Left lung (tissue), 10 donors: ENCODE results near the gene TAS1R1. TPM values are rescaled to one million over a fixed set of nuclear protein-coding genes. Genes with fewer than 3 reads are reported as not detected.

Experiments
- ATAC-seq: fragments of 200-7000 bp; cut with Tn5 transposase; one replicate; pipeline ENCODE4 v1.9.1; 2020; ENCODE audit warnings: moderate library complexity
- DNase-seq, 4 donors: peaks; one replicate each; pipeline ENCODE4 v3.0.0-alpha.2; 2013 to 2020
- H3K27ac ChIP-seq, 2 donors: fragments of 200-600 bp; sonication (generic) in 1 of 2; one replicate each; pipeline versions ENCODE4 v1.5.0 to v1.8.0; 2020 to 2021
- H3K27me3 ChIP-seq, 2 donors: fragments of 200-600 bp; sonication (generic) in 1 of 2; one replicate each; pipeline versions ENCODE4 v1.5.0 to v1.8.0; 2020 to 2021
- H3K36me3 ChIP-seq, 2 donors: fragments of 200-600 bp; sonication (generic) in 1 of 2; one replicate each; pipeline versions ENCODE4 v1.5.0 to v1.8.0; 2020 to 2021
- H3K4me1 ChIP-seq, 2 donors: fragments of 200-600 bp; one replicate each; pipeline ENCODE4 v1.8.0; 2021
- H3K4me3 ChIP-seq, 2 donors: fragments of 200-600 bp; sonication (generic) in 1 of 2; one replicate each; pipeline versions ENCODE4 v1.5.0 to v1.8.0; 2020 to 2021; ENCODE audit warnings: mild to moderate bottlenecking in 1 of 2
- H3K9me3 ChIP-seq, 2 donors: fragments of 200-600 bp; sonication (generic) in 1 of 2; one replicate each; pipeline versions ENCODE4 v1.5.0 to v1.8.0; 2020 to 2021
- intact Hi-C, 2 donors: fragments of 100-400 bp; cut with DNase I; formaldehyde crosslinking; loops; one replicate each; pipeline versions ENCODE4 v1.11.2 to v1.14.2; 2022
- polyA plus RNA-seq, 6 donors: library from polyadenylated mRNA; unstranded; fragments of 120-200 nt; gene quantifications; one replicate each; pipeline ENCODE4 v1.2.1, GENCODE V29; 2013; ENCODE audit not compliant: insufficient read length in 6 of 6
- total RNA-seq, 2 donors: library from RNA; stranded (reverse); fragmentation: NEBNext Ultra II Directional; extraction: Animal tissue kit (Norgen Biotek cat#: 25700); gene quantifications; one replicate each; pipeline ENCODE4 v1.2.1, GENCODE V29; 2021
- TF ChIP-seq, protein P1 (sequence below), 2 donors: fragments of 200-600 bp; sonication (generic) in 1 of 2; IDR thresholded peaks; one replicate each; pipeline versions ENCODE4 v1.5.0 to v1.8.0; 2021; ENCODE audit warnings: antibody characterized with exemption in 2 of 2
- donor health status: DM: no; HTN: yes; CAD: no.
- donor health status: DM: no; HTN: no; CAD: no.

Gene TAS1R1
- total and polyA plus RNA-seq, 8 donors = 0.07 to 0.21 (median 0.18) TPM; not detected in 2

GRCh38 chr1:6577831-6578525, 22.9 kb downstream of the TAS1R1 start:
- ATAC-seq = no peak
- TF ChIP-seq, protein P1, sequence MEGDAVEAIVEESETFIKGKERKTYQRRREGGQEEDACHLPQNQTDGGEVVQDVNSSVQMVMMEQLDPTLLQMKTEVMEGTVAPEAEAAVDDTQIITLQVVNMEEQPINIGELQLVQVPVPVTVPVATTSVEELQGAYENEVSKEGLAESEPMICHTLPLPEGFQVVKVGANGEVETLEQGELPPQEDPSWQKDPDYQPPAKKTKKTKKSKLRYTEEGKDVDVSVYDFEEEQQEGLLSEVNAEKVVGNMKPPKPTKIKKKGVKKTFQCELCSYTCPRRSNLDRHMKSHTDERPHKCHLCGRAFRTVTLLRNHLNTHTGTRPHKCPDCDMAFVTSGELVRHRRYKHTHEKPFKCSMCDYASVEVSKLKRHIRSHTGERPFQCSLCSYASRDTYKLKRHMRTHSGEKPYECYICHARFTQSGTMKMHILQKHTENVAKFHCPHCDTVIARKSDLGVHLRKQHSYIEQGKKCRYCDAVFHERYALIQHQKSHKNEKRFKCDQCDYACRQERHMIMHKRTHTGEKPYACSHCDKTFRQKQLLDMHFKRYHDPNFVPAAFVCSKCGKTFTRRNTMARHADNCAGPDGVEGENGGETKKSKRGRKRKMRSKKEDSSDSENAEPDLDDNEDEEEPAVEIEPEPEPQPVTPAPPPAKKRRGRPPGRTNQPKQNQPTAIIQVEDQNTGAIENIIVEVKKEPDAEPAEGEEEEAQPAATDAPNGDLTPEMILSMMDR (IDR thresholded peaks at IDR 0.05) = no peak
- no peaks in the 10 kb centered on the region for H3K36me3 ChIP-seq
- intact Hi-C loops = no loop called here
- no peaks in the 10 kb centered on the region for H3K27me3 ChIP-seq
- peaks cover 11 to 32% of the 10 kb centered on the region in 2 donors for H3K4me1 ChIP-seq
- H3K9me3 ChIP-seq = no peaks in the 10 kb centered on the region
- no peak for DNase-seq
- H3K27ac ChIP-seq = no peak overlapping the region
- H3K4me3 ChIP-seq = no peak overlapping the region

GRCh38 chr1:6578624-6579373, 23.7 kb downstream of the TAS1R1 start:
- TF ChIP-seq, protein P1 (IDR thresholded peaks at IDR 0.05) = no peak
- no peaks in the 10 kb centered on the region for H3K36me3 ChIP-seq
- peak overlapping the region; percentile 88 to 96 for H3K27ac ChIP-seq
- ATAC-seq (no peak), DNase-seq (no peak)
- H3K4me3 ChIP-seq = peak overlapping the region in 1 of 2 donors; percentile 92
- peaks cover 11 to 35% of the 10 kb centered on the region in 2 donors for H3K4me1 ChIP-seq
- no peaks in the 10 kb centered on the region for H3K27me3 ChIP-seq
- H3K9me3 ChIP-seq = no peaks in the 10 kb centered on the region
- intact Hi-C loops = no loop called here

GRCh38 chr1:6579374-6580118, 24.4 kb downstream of the TAS1R1 start, which contains the start of gene ZBTB48:
Gene ZBTB48, plus strand, starts transcription at chr1:6579994. Its CDS starts 616 bp downstream, at chr1:6580610.
- peak; percentile 99 to 100 (median 100) for DNase-seq
- Histone ChIP-seq H3K27ac (peak within 1 kb of the TSS; percentile 88 to 96), H3K4me1 (peaks cover 11 to 43% of the 10 kb centered on the region in 2 donors), H3K9me3 (no peaks in the 10 kb centered on the region), H3K4me3 (peak within 1 kb of the TSS; percentile 88 to 92), H3K36me3 (peaks cover 0 to 5% of the 10 kb centered on the region in 2 donors), H3K27me3 (no peaks in the 10 kb centered on the region)
- TF ChIP-seq, protein P1 (IDR thresholded peaks at IDR 0.05) = no peak
- ATAC-seq = peak; percentile 98
- intact Hi-C loops = no loop called here

DNA sequence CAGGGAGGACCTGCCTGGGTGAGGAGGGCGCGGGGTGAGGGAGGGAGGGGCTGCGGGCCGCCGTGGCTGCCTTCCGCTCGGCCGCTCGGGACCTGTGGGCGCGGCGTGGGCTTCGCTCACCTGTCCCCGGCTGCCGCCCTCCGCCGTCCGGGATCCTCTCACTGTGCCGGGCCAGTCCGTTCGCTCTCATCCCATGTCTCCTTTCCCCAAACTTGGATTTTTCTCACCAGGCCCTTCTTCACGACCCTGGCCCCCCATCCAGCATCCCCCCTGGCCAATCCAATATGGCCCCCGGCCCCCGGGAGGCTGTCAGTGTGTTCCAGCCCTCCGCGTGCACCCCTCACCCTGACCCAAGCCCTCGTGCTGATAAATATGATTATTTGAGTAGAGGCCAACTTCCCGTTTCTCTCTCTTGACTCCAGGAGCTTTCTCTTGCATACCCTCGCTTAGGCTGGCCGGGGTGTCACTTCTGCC, 25.0 kb downstream of the TAS1R1 start:
- DNase-seq = peak in 2 of 4 donors; percentile 14 to 65
- intact Hi-C loops = no loop called here
- ATAC-seq = peak; percentile 50
- H3K27ac ChIP-seq = peak overlapping the region; percentile 88 to 96
- no peaks in the 10 kb centered on the region for H3K9me3 ChIP-seq
- peak overlapping the region; percentile 88 to 92 for H3K4me3 ChIP-seq
- peaks cover 0 to 5% of the 10 kb centered on the region in 2 donors for H3K36me3 ChIP-seq
- peaks cover 11 to 47% of the 10 kb centered on the region in 2 donors for H3K4me1 ChIP-seq
- no peaks in the 10 kb centered on the region for H3K27me3 ChIP-seq
- TF ChIP-seq, protein P1 (IDR thresholded peaks at IDR 0.05) = no peak
